Measurements from ENCODE around the gene KCNN3. TPM values are rescaled to one million over a fixed set of nuclear protein-coding genes. Genes with fewer than 3 reads are reported as not detected.

KCNN3 gene
- total RNA-seq, 1 experiment from 2014 or later = 0.26 TPM

DNA sequence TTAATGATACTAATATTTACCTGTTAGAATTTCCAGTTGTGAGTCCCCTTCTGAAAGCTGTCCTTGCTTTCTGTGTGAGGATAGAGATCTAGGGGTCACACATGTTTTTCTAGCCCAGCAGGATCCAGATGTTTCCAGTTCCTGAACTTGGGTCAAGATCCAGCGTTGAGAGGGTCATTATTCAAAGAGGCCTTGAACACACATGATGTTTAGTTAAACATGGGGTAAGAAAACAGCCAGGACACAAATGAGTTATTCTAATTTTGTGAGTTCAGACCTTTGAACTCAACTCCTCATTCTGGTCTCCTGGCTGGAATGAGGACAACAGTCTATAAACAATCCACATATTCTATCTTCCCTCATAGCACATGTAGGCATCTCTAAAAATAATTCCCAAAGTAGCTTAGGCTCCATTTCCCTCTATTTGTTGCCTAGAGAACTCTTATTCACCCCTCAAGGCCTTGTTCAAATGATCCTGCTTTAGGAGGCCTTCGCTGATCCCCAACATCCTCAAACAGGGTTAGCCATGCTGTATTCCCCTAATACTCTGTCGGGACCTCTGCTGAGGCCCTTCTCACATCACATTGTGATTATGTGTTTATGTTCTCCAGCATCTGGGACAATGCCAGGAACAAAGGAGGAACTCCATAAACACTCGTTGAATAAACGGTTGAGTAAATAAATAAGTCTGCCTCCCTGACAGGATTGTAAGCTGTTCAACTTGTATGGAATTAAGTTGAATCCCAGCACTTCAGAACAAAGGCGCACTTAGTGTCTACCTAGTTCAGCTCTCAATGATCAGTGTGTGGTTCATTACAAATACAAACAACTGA, 15.0 kb upstream of the KCNN3 start:
- Histone ChIP-seq H3K4me1 (ENCODE audit: insufficient read depth, low read length) (no peaks in the 10 kb centered on the region), H3K9me2 (replicated peaks; ENCODE audit: low read length) (no peaks in the 10 kb centered on the region), H3K9ac (ENCODE audit: low read length) (no peak overlapping the region), H3K4me2 (ENCODE audit: low read length) (no peak overlapping the region), H3K27me3 (ENCODE audit: low read length) (peaks cover 9% of the 10 kb centered on the region; the same call in 1 of the 2 replicates), H3K36me3 (ENCODE audit: low read depth, low read length) (no peaks in the 10 kb centered on the region), H4K20me1 (ENCODE audit: low read length) (no peaks in the 10 kb centered on the region), H3K79me2 (ENCODE audit: low read length) (no peaks in the 10 kb centered on the region), H3K27ac (ENCODE audit: low read length) (no peak overlapping the region), H2AFZ (ENCODE audit: low read length) (no peak overlapping the region), H3K4me3 (ENCODE audit: low read length) (no peak overlapping the region), H3F3A (ENCODE audit: low read length, unreplicated experiment) (no peaks in the 10 kb centered on the region), H3K9me3 (ENCODE audit: low read length) (no peaks in the 10 kb centered on the region)
- DNase-seq = no peak
- intact Hi-C loops (cut with micrococcal nuclease) = no loop called here
- BruUV-seq (replicated peaks) = no TSS peak
- CTCF ChIA-PET = interaction anchor here (0.6 kb wide), 1 partner anchor 53 kb away, joined by 11 read pairs; no protein-coding TSS in a partner anchor
- ATAC-seq = 0 out of 2 replicates have a peak, but pooled peaks have one; percentile 13
- POLR2A ChIA-PET (ENCODE audit: unreplicated experiment) = interaction anchor here (0.6 to 0.7 kb wide), 2 partner anchors 65 to 168 kb away, joined by 6 to 24 read pairs; no protein-coding TSS in a partner anchor
- TF ChIP-seq EZH2 (IDR thresholded peaks at IDR 0.05; ENCODE audit: low read length, unreplicated experiment) (no peak), EZH2phosphoT487 (IDR thresholded peaks at IDR 0.05; ENCODE audit: borderline replicate concordance, low read length) (no peak)
- TF ChIP-seq, protein P1, sequence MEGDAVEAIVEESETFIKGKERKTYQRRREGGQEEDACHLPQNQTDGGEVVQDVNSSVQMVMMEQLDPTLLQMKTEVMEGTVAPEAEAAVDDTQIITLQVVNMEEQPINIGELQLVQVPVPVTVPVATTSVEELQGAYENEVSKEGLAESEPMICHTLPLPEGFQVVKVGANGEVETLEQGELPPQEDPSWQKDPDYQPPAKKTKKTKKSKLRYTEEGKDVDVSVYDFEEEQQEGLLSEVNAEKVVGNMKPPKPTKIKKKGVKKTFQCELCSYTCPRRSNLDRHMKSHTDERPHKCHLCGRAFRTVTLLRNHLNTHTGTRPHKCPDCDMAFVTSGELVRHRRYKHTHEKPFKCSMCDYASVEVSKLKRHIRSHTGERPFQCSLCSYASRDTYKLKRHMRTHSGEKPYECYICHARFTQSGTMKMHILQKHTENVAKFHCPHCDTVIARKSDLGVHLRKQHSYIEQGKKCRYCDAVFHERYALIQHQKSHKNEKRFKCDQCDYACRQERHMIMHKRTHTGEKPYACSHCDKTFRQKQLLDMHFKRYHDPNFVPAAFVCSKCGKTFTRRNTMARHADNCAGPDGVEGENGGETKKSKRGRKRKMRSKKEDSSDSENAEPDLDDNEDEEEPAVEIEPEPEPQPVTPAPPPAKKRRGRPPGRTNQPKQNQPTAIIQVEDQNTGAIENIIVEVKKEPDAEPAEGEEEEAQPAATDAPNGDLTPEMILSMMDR (conservative IDR thresholded peaks at IDR 0.05; ENCODE audit: low read depth, low read length) = no peak

DNA sequence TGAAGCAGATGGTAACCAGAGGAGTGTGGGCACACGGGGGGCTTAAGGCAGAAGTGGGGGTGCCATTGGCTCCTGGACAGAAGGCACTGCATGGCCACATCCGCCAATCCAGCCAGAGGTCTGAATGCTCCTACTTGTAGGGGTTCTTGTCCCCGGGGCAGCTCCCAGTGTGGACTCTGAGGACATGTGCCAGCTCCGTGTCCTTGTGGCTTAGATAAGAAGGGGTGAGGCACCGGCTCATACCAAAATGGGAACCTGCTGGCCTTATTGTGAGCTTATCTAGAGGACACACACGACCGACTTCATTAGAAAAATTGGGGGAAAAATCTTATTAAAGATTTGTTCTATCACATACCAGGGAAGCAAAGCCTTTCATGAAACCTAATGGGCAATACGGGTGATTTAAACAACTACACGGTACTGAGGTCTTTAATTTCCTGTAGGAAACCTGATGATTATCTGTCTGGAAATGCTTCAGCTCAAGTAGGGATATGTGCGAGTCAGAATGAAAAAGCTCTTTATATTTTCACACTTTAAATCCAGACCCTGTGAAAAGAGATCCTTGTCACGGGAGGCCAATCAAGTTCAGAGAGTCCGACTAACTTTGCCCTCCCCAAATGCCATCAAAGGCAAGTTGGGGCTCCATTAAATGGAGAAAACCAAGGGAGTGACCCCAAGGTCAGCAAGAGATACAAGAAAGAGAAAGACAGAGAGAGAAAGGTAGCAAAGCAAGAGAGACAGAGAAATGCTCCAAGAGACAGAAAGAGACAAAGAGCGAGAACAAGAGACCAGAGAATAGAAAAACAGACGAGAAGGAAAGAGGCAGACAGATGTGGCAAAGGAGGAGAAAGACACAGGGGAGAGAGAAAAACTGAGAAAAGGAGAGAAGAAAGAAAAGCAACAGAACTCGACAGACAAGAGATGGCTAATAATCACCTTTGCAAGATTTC, 14.1 kb upstream of the KCNN3 start:
- BruUV-seq (replicated peaks) = no TSS peak
- no peaks in the 10 kb centered on the region for H3K9me3 ChIP-seq (ENCODE audit: low read length)
- intact Hi-C loops (cut with micrococcal nuclease) = no loop called here
- H2AFZ ChIP-seq (ENCODE audit: low read length) = no peak overlapping the region
- no peaks in the 10 kb centered on the region for H3K79me2 ChIP-seq (ENCODE audit: low read length)
- ATAC-seq = no peak
- H3K9me2 ChIP-seq (replicated peaks; ENCODE audit: low read length) = no peaks in the 10 kb centered on the region
- peaks cover 9% of the 10 kb centered on the region; the same call in 1 of the 2 replicates for H3K27me3 ChIP-seq (ENCODE audit: low read length)
- H3K4me3 ChIP-seq (ENCODE audit: low read length) = no peak overlapping the region
- no peak overlapping the region for H3K9ac ChIP-seq (ENCODE audit: low read length)
- no peak overlapping the region for H3K4me2 ChIP-seq (ENCODE audit: low read length)
- no peak for TF ChIP-seq EZH2 (IDR thresholded peaks at IDR 0.05; ENCODE audit: low read length, unreplicated experiment)
- no peak for TF ChIP-seq EZH2phosphoT487 (IDR thresholded peaks at IDR 0.05; ENCODE audit: borderline replicate concordance, low read length)
- TF ChIP-seq, protein P1 (conservative IDR thresholded peaks at IDR 0.05; ENCODE audit: low read depth, low read length) = no peak
- POLR2A ChIA-PET (ENCODE audit: unreplicated experiment) = no interaction called here
- no peaks in the 10 kb centered on the region for H3F3A ChIP-seq (ENCODE audit: low read length, unreplicated experiment)
- H3K36me3 ChIP-seq (ENCODE audit: low read depth, low read length) = no peaks in the 10 kb centered on the region
- no peak overlapping the region for H3K27ac ChIP-seq (ENCODE audit: low read length)
- H4K20me1 ChIP-seq (ENCODE audit: low read length) = no peaks in the 10 kb centered on the region
- no peak for DNase-seq
- no peaks in the 10 kb centered on the region for H3K4me1 ChIP-seq (ENCODE audit: insufficient read depth, low read length)
- CTCF ChIA-PET = interaction anchor here (0.6 kb wide), 1 partner anchor 14 kb away, joined by 4 read pairs; the partner anchor contains the start of gene KCNN3
